HCT116 (cell line): Measurements from ENCODE around the gene KIAA2012. TPM values are rescaled to one million over a fixed set of nuclear protein-coding genes. Genes with fewer than 3 reads are reported as not detected.

Source experiments
- ATAC-seq: fragments of 200-7000 bp; cut with Tn5 transposase; 2 replicates; pipeline ENCODE4 v1.9.1; 2020; ENCODE audit warnings: mild to moderate bottlenecking, moderate library complexity
- BruUV-seq: library from RNA; stranded (reverse); fragments of 400-500 nt; replicated peaks from 2 replicates; lab custom pipeline; 2021; lab: Mats Ljungman, UMichigan
- CTCF ChIA-PET: fragments of 300-600 bp; sonication (Branson Sonifier 250); formaldehyde crosslinking; loops from one replicate; lab custom pipeline; 2021; ENCODE audit warnings: antibody characterized with exemption; lab: Charles Lee
- POLR2A ChIA-PET: fragments of 300-600, 350-600 bp; sonication (Branson Sonifier 250); formaldehyde crosslinking; loops from one replicate; lab custom pipeline; 2021; ENCODE audit warnings: antibody characterized with exemption; lab: Charles Lee
- RAD21 ChIA-PET, 2 experiments: fragments of 300-600 bp; sonication (Branson Sonifier 250); formaldehyde crosslinking; loops; one replicate each; lab custom pipeline; 2023; ENCODE audit warnings: low total read pairs in 2 of 2; ENCODE audit not compliant: uncharacterized antibody in 2 of 2, unreplicated experiment in 2 of 2, low non-redundant PET in 1 of 2; lab: Charles Lee
- DNase-seq: peaks from one replicate; pipeline ENCODE4 v3.0.0-alpha.2; 2010; ENCODE audit warnings: low read depth, low spot score
- H2AFZ ChIP-seq: fragments of 200-600 bp; shearing (Covaris generic), sonication (generic); 2 replicates; pipeline ENCODE4 v1.6.1; 2017; ENCODE audit warnings: low read depth, mixed run types, mixed read lengths, antibody characterized with exemption, low read length; ENCODE audit not compliant: poor library complexity, severe bottlenecking
- H3K27ac ChIP-seq: 2 replicates; pipeline ENCODE4 v1.5.1; 2012; ENCODE audit warnings: low read depth, low read length
- H3K27me3 ChIP-seq: fragments of 200-600 bp; sonication (generic); 2 replicates; pipeline ENCODE4 v1.6.1; 2016; ENCODE audit warnings: mixed run types, low read length, mixed read lengths; ENCODE audit not compliant: insufficient read depth
- H3K36me3 ChIP-seq, 2 experiments: fragments of 200-500 bp in 1 of 2; fragments of 200-600 bp in 1 of 2; sonication (Bioruptor generic) in 1 of 2; sonication (generic) in 1 of 2; 2 replicates each; pipeline versions ENCODE4 v1.5.1 to v1.6.1; 2014 to 2016; ENCODE audit warnings: low read length in 2 of 2, inconsistent platforms in 1 of 2, mixed read lengths in 1 of 2, mixed run types in 1 of 2; ENCODE audit not compliant: insufficient read depth in 2 of 2, control insufficient read depth in 1 of 2
- H3K4me1 ChIP-seq, 2 experiments: fragments of 200-600 bp in 1 of 2; sonication (generic) in 1 of 2; 2 replicates each; pipeline versions ENCODE4 v1.5.1 to v1.6.1; 2012 to 2017; ENCODE audit warnings: low read length in 2 of 2, inconsistent platforms in 1 of 2, mild to moderate bottlenecking in 1 of 2, mixed read lengths in 1 of 2, mixed run types in 1 of 2, moderate library complexity in 1 of 2; ENCODE audit not compliant: insufficient read depth in 2 of 2, control insufficient read depth in 1 of 2
- H3K4me2 ChIP-seq: fragments of 200-600 bp; sonication (generic); 2 replicates; pipeline ENCODE4 v1.6.1; 2017; ENCODE audit warnings: mixed run types, low read length, mixed read lengths
- H3K4me3 ChIP-seq, 2 experiments: fragments of 200-600 bp in 1 of 2; sonication (generic) in 1 of 2; replicated peaks in 1 of 2; 2 replicates each; pipeline ENCODE4 v1.5.1; 2011 to 2016; ENCODE audit warnings: low read length in 2 of 2, control low read depth in 1 of 2, low read depth in 1 of 2, mild to moderate bottlenecking in 1 of 2, mixed read lengths in 1 of 2, mixed run types in 1 of 2
- H3K79me2 ChIP-seq: fragments of 200-600 bp; sonication (generic); 2 replicates; pipeline ENCODE4 v1.6.1; 2017; ENCODE audit warnings: mild to moderate bottlenecking, mixed run types, low read length, moderate library complexity, mixed read lengths; ENCODE audit not compliant: insufficient read depth
- H3K9ac ChIP-seq: fragments of 200-600 bp; sonication (generic); 2 replicates; pipeline ENCODE4 v1.6.1; 2016; ENCODE audit warnings: low read length, mixed read lengths
- H3K9me2 ChIP-seq: fragments of 200-600 bp; sonication (generic), shearing (Covaris generic); 2 replicates; pipeline ENCODE4 v1.6.1; 2017; ENCODE audit warnings: mixed run types, mild to moderate bottlenecking, moderate library complexity; ENCODE audit not compliant: insufficient read depth
- H3K9me3 ChIP-seq, 2 experiments: fragments of 200-500 bp in 1 of 2; fragments of 200-600 bp in 1 of 2; sonication (Bioruptor generic) in 1 of 2; sonication (generic) in 1 of 2; 2 replicates each; pipeline ENCODE4 v1.6.1; 2014 to 2017; ENCODE audit warnings: low read length in 2 of 2, mixed read lengths in 2 of 2, inconsistent platforms in 1 of 2, low read depth in 1 of 2, mild to moderate bottlenecking in 1 of 2, mixed run types in 1 of 2, moderate library complexity in 1 of 2; ENCODE audit not compliant: control insufficient read depth in 1 of 2, insufficient read depth in 1 of 2
- H4K20me1 ChIP-seq: fragments of 200-600 bp; sonication (generic), shearing (Covaris generic); 2 replicates; pipeline ENCODE4 v1.6.1; 2017; ENCODE audit warnings: mixed run types, mild to moderate bottlenecking, moderate library complexity; ENCODE audit not compliant: insufficient read depth
- ATF3 ChIP-seq: IDR thresholded peaks from 2 replicates; pipeline ENCODE4 v1.6.1; 2012
- RAD21 ChIP-seq: IDR thresholded peaks from 2 replicates; pipeline ENCODE4 v1.6.1; 2012; ENCODE audit warnings: low read depth, mild to moderate bottlenecking
- TCF7L2 ChIP-seq: IDR thresholded peaks from 2 replicates; pipeline ENCODE4 v1.7.0; 2011; ENCODE audit warnings: borderline replicate concordance, inconsistent platforms; ENCODE audit not compliant: insufficient read depth, insufficient read length; ENCODE audit errors: extremely low read depth
- ZBTB33 ChIP-seq: IDR thresholded peaks from 2 replicates; pipeline ENCODE4 v1.6.1; 2011; ENCODE audit warnings: mild to moderate bottlenecking, low read length, moderate library complexity; ENCODE audit not compliant: insufficient replicate concordance; ENCODE audit errors: extremely low read depth
- ZNF274 ChIP-seq: fragments of 200-500 bp; sonication (Bioruptor generic); IDR thresholded peaks from 2 replicates; pipeline ENCODE4 v1.6.1; 2014; ENCODE audit warnings: mild to moderate bottlenecking, low read depth, low read length, inconsistent platforms
- intact Hi-C: fragments of 100-400 bp; cut with micrococcal nuclease; formaldehyde crosslinking; loops from 2 replicates; pipeline ENCODE4 v1.10.0; 2022
- total RNA-seq: library from RNA; stranded (reverse); gene quantifications from one replicate; pipeline ENCODE4 v1.2.1, GENCODE V29; 2021; ENCODE audit not compliant: unreplicated experiment

Gene KIAA2012
- total RNA-seq, 1 experiment from 2014 or later: not detected

- Histone ChIP-seq H3K27ac (no peak overlapping the region), H2AFZ (no peak overlapping the region), H3K27me3 (no peaks in the 10 kb centered on the region), H3K4me2 (no peak overlapping the region), H3K9ac (no peak overlapping the region), H3K9me2 (no peaks in the 10 kb centered on the region), H3K9me3 (no peaks in the 10 kb centered on the region), H4K20me1 (no peaks in the 10 kb centered on the region), H3K36me3 (no peaks in the 10 kb centered on the region), H3K4me1 (no peaks in the 10 kb centered on the region)
- no peak for DNase-seq
- ChIA-PET RAD21 (no interaction called here), CTCF (no interaction called here)
- no peak for TF ChIP-seq ATF3
- TF ChIP-seq, all 23 proteins: peak for 0
- ATAC-seq: no peak
- H3K79me2 ChIP-seq: no peaks in the 10 kb centered on the region
- H3K4me3 ChIP-seq: no peak overlapping the region
- intact Hi-C loops: no loop called here
- POLR2A ChIA-PET: no interaction called here
- no TSS peak for BruUV-seq
Measured at GRCh38 chr2:202140522-202141252, 67.6 kb downstream of the KIAA2012 start.

- ChIA-PET CTCF (no interaction called here), POLR2A (no interaction called here), RAD21 (no interaction called here)
- TF ChIP-seq TCF7L2 (no peak), ZNF274 (no peak), RAD21 (no peak), ZBTB33 (no peak)
- no peaks in the 10 kb centered on the region for H3K9me2 ChIP-seq
- no peaks in the 10 kb centered on the region for H3K27me3 ChIP-seq
- H3K36me3 ChIP-seq: no peaks in the 10 kb centered on the region
- H3K27ac ChIP-seq: no peak overlapping the region
- H3K9me3 ChIP-seq: no peaks in the 10 kb centered on the region
- intact Hi-C loops: no loop called here
- no peak overlapping the region for H3K4me3 ChIP-seq
- no peak overlapping the region for H2AFZ ChIP-seq
- H4K20me1 ChIP-seq: no peaks in the 10 kb centered on the region
- ATAC-seq (no peak), DNase-seq (no peak)
- no peaks in the 10 kb centered on the region for H3K79me2 ChIP-seq
- no TSS peak for BruUV-seq
- no peaks in the 10 kb centered on the region for H3K4me1 ChIP-seq
- no peak overlapping the region for H3K9ac ChIP-seq
- H3K4me2 ChIP-seq: no peak overlapping the region
Measured at GRCh38 chr2:202141329-202141947, 68.4 kb downstream of the KIAA2012 start.
